Head of caudate nucleus (tissue), 42 donors: ENCODE measurements around the gene CACNA1D.
"Not testable (repeated sequence)": the region's sequence is repeated elsewhere in the genome, so short reads cannot be mapped to it uniquely, and the experiment has no call there.

Experiments used
- DNase-seq, 42 donors: peaks; one replicate each; pipeline versions ENCODE4 v3.0.0 to v3.0.0-alpha.2; 2020 to 2021; ENCODE audit warnings: mixed read lengths in 7 of 42
- intact Hi-C: fragments of 100-400 bp; cut with DNase I; formaldehyde crosslinking; loops from one replicate; pipeline ENCODE4 v1.15.0; 2022

CACNA1D gene

GRCh38 chr3:53630547-53630946 is 136.1 kb downstream of the CACNA1D start:
- no peak for DNase-seq
- intact Hi-C loops = no loop called here

- intact Hi-C loops = no loop called here
- no peak for DNase-seq
Measured at GRCh38 chr3:53633197-53633787, 138.9 kb downstream of the CACNA1D start.

GRCh38 chr3:53635041-53635440 is 140.6 kb downstream of the CACNA1D start:
- no peak for DNase-seq
- intact Hi-C loops = no loop called here

GRCh38 chr3:53638806-53639205 is 144.4 kb downstream of the CACNA1D start:
- DNase-seq, intact Hi-C loops: not testable (repeated sequence)

GRCh38 chr3:53641397-53641796 is 147.0 kb downstream of the CACNA1D start:
- DNase-seq = no peak
- intact Hi-C loops = no loop called here

- no peak for DNase-seq
- intact Hi-C loops = no loop called here
Measured at GRCh38 chr3:53642211-53642610, 147.8 kb downstream of the CACNA1D start.

GRCh38 chr3:53643757-53644156 is 149.3 kb downstream of the CACNA1D start:
- DNase-seq = no peak
- intact Hi-C loops = no loop called here

GRCh38 chr3:53645754-53646153 is 151.3 kb downstream of the CACNA1D start:
- intact Hi-C loops = no loop called here
- no peak for DNase-seq

- intact Hi-C loops = no loop called here
- DNase-seq = no peak
Measured at GRCh38 chr3:53646723-53647122, 152.3 kb downstream of the CACNA1D start.

- intact Hi-C loops = no loop called here
- no peak for DNase-seq
Measured at GRCh38 chr3:53649816-53650215, 155.4 kb downstream of the CACNA1D start.

- no peak for DNase-seq
- intact Hi-C loops = no loop called here
Measured at GRCh38 chr3:53650424-53650823, 156.0 kb downstream of the CACNA1D start.

GRCh38 chr3:53650928-53651661 is 156.7 kb downstream of the CACNA1D start:
- intact Hi-C loops = no loop called here
- no peak for DNase-seq

GRCh38 chr3:53651927-53652326 is 157.5 kb downstream of the CACNA1D start:
- intact Hi-C loops = no loop called here
- no peak for DNase-seq

- no peak for DNase-seq
- intact Hi-C loops = no loop called here
Measured at GRCh38 chr3:53657651-53658050, 163.2 kb downstream of the CACNA1D start.

GRCh38 chr3:53658613-53659193 is 164.3 kb downstream of the CACNA1D start:
- intact Hi-C loops = no loop called here
- no peak for DNase-seq

- DNase-seq = no peak
- intact Hi-C loops = no loop called here
Measured at GRCh38 chr3:53659996-53660395, 165.6 kb downstream of the CACNA1D start.

GRCh38 chr3:53661480-53661879 is 167.1 kb downstream of the CACNA1D start:
- intact Hi-C loops = no loop called here
- no peak for DNase-seq

GRCh38 chr3:53664812-53665211 is 170.4 kb downstream of the CACNA1D start:
- DNase-seq, intact Hi-C loops: not testable (repeated sequence)

GRCh38 chr3:53665608-53666425 is 171.4 kb downstream of the CACNA1D start:
- DNase-seq = no peak
- intact Hi-C loops = no loop called here

- DNase-seq = no peak
- intact Hi-C loops = no loop called here
Measured at GRCh38 chr3:53668872-53669271, 174.5 kb downstream of the CACNA1D start.
